HG02870 (cell line): ENCODE data around the gene HAUS2.

Source experiments
- ATAC-seq: cut with Tn5 transposase; IDR thresholded peaks from one replicate; pipeline ENCODE4 v1.9.1; 2021; ENCODE audit warnings: mild to moderate bottlenecking, moderate library complexity; ENCODE audit not compliant: unreplicated experiment

Gene HAUS2

GRCh38 chr15:42605796-42606195, 57.2 kb downstream of the HAUS2 start:
- no peak for ATAC-seq

GRCh38 chr15:42608110-42608531, 59.5 kb downstream of the HAUS2 start:
- no peak for ATAC-seq

- ATAC-seq: no peak
Measured at GRCh38 chr15:42608752-42609488, 60.3 kb downstream of the HAUS2 start.

- no peak for ATAC-seq
Measured at GRCh38 chr15:42611532-42611931, 62.9 kb downstream of the HAUS2 start.

- ATAC-seq: no peak
Measured at GRCh38 chr15:42612367-42612912, 63.8 kb downstream of the HAUS2 start.

- no peak for ATAC-seq
Measured at GRCh38 chr15:42616107-42616506, 67.5 kb downstream of the HAUS2 start.
